ENCODE results near the gene TLR3. TPM values are rescaled to one million over a fixed set of nuclear protein-coding genes. Genes with fewer than 3 reads are reported as not detected.

Gene TLR3
- total RNA-seq, 1 donor from 2014 or later: 10.6 TPM

DNA sequence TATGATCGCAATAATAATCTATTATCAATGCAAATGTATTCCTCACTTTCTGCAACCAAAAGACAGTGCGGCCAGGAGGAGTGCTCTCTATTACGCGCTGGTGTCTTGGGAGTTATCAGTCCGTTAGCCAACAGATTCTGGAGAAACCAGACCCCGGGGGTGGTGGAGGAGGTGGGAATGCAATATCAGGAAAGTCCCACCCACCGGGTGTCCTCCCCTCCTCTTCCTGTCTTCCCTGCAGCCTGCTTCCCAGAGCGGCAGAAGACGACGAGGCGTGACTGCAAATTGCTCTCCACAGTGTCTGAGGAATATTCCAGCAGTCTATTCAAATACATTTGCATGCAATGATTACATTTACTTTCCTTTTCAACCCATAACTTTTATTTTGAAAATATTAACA lies 17.9 kb upstream of the TLR3 start:
- DNase-seq (ENCODE audit: extremely low spot score in 2 of 2): no peak
- no peaks in the 10 kb centered on the region for H3K36me3 ChIP-seq
- no peaks in the 10 kb centered on the region for H3K4me1 ChIP-seq
- no peak for TF ChIP-seq POLR2A (IDR thresholded peaks at IDR 0.05)
- TF ChIP-seq, protein P1, sequence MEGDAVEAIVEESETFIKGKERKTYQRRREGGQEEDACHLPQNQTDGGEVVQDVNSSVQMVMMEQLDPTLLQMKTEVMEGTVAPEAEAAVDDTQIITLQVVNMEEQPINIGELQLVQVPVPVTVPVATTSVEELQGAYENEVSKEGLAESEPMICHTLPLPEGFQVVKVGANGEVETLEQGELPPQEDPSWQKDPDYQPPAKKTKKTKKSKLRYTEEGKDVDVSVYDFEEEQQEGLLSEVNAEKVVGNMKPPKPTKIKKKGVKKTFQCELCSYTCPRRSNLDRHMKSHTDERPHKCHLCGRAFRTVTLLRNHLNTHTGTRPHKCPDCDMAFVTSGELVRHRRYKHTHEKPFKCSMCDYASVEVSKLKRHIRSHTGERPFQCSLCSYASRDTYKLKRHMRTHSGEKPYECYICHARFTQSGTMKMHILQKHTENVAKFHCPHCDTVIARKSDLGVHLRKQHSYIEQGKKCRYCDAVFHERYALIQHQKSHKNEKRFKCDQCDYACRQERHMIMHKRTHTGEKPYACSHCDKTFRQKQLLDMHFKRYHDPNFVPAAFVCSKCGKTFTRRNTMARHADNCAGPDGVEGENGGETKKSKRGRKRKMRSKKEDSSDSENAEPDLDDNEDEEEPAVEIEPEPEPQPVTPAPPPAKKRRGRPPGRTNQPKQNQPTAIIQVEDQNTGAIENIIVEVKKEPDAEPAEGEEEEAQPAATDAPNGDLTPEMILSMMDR (IDR thresholded peaks at IDR 0.05): no peak
- TF ChIP-seq POLR2AphosphoS5 (IDR thresholded peaks at IDR 0.05; ENCODE audit: insufficient read depth in 1 of 2, low read depth in 1 of 2): no peak
- H3K27ac ChIP-seq: no peak overlapping the region
- intact Hi-C loops (cut with DNase I): no loop called here
- no peaks in the 10 kb centered on the region for H3K9me3 ChIP-seq
- H3K4me3 ChIP-seq: no peak overlapping the region
- no peaks in the 10 kb centered on the region for H3K27me3 ChIP-seq

DNA sequence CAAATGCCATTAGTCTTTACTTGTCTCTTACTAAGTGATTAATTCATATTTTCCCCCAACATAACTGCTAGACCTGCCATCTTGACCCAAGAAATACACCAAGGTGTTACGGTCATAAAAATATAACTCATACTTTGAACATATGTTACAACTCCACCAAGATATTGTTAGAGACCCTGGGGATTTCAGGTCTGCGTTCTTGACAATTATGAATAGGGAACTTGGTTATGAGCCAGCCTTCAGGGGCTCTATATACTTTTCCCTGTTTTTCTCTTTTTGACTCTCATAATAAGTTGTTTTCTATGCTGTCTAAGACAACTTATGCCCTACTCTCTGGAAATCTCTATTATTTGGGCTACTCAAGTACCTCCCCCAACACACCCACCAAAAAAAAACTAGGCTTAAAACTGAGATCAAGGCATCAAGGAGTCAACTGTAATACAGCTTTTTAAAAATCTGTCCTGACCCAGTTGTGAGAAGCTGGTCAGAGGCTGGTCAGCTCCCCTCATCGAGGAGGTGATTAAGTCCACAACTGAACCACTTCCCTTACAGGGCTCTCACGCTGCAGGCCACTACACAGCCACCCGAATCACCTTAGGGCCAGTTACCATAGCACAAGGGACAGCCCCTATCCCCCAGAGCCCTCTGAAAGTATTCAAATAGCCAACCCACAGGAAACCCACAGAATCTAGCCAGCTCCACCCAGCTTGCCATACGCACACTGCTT lies 10.5 kb upstream of the TLR3 start:
- TF ChIP-seq POLR2AphosphoS5 (IDR thresholded peaks at IDR 0.05; ENCODE audit: insufficient read depth in 1 of 2, low read depth in 1 of 2) (no peak), POLR2A (IDR thresholded peaks at IDR 0.05) (no peak)
- TF ChIP-seq, protein P1 (IDR thresholded peaks at IDR 0.05): no peak
- no peak overlapping the region for H3K4me3 ChIP-seq
- intact Hi-C loops (cut with DNase I): no loop called here
- no peaks in the 10 kb centered on the region for H3K36me3 ChIP-seq
- H3K27ac ChIP-seq: no peak overlapping the region
- no peaks in the 10 kb centered on the region for H3K4me1 ChIP-seq
- DNase-seq (ENCODE audit: extremely low spot score in 2 of 2): no peak
- no peaks in the 10 kb centered on the region for H3K9me3 ChIP-seq
- no peaks in the 10 kb centered on the region for H3K27me3 ChIP-seq

DNA sequence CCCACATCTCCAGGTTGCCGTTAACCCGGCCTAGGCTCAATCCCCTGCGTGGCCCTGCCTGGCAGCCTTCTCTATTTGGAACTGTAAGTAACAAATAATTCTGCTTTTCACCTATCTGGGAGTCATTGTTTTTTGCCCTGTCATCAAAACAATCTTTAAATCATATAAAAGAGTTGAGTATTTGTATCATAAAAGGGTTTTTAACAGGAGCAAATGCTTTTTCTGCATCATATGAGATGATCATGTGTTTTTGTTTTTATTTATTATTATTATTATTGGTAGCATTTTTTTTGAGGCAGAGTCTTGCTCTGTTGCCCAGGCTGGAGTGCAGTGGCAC lies 10.0 kb upstream of the TLR3 start:
- Histone ChIP-seq H3K4me3 (no peak overlapping the region), H3K27me3 (no peaks in the 10 kb centered on the region), H3K36me3 (no peaks in the 10 kb centered on the region), H3K27ac (no peak overlapping the region), H3K9me3 (no peaks in the 10 kb centered on the region), H3K4me1 (no peaks in the 10 kb centered on the region)
- intact Hi-C loops (cut with DNase I): no loop called here
- no peak for DNase-seq (ENCODE audit: extremely low spot score in 2 of 2)
- TF ChIP-seq, protein P1 (IDR thresholded peaks at IDR 0.05): no peak
- TF ChIP-seq POLR2AphosphoS5 (IDR thresholded peaks at IDR 0.05; ENCODE audit: insufficient read depth in 1 of 2, low read depth in 1 of 2): no peak
- no peak for TF ChIP-seq POLR2A (IDR thresholded peaks at IDR 0.05)

DNA sequence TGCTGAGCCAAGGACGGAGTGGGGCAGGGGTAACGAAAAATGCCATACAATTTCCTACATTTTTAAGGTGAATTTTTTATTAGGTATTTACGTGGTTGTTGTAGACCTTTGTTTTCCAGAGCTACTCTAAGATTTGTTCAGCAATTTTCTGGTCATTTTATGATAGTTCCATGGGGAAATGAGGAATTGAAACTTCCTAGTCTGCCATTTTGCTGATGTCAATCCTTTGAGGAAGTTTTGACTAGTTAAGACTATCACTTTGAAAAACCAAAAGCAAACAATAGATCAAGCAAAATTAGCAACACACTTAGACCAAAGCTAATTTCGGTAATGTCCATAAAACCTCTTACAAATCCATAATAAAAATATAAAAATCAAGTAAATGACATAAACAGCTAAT lies 7.0 kb upstream of the TLR3 start:
- no peak overlapping the region for H3K27ac ChIP-seq
- no peak overlapping the region for H3K4me3 ChIP-seq
- intact Hi-C loops (cut with DNase I): no loop called here
- no peaks in the 10 kb centered on the region for H3K9me3 ChIP-seq
- no peaks in the 10 kb centered on the region for H3K4me1 ChIP-seq
- no peak for DNase-seq (ENCODE audit: extremely low spot score in 2 of 2)
- H3K36me3 ChIP-seq: no peaks in the 10 kb centered on the region
- H3K27me3 ChIP-seq: no peaks in the 10 kb centered on the region
- TF ChIP-seq POLR2A (IDR thresholded peaks at IDR 0.05): no peak
- TF ChIP-seq, protein P1 (IDR thresholded peaks at IDR 0.05): no peak
- TF ChIP-seq POLR2AphosphoS5 (IDR thresholded peaks at IDR 0.05; ENCODE audit: insufficient read depth in 1 of 2, low read depth in 1 of 2): no peak

DNA sequence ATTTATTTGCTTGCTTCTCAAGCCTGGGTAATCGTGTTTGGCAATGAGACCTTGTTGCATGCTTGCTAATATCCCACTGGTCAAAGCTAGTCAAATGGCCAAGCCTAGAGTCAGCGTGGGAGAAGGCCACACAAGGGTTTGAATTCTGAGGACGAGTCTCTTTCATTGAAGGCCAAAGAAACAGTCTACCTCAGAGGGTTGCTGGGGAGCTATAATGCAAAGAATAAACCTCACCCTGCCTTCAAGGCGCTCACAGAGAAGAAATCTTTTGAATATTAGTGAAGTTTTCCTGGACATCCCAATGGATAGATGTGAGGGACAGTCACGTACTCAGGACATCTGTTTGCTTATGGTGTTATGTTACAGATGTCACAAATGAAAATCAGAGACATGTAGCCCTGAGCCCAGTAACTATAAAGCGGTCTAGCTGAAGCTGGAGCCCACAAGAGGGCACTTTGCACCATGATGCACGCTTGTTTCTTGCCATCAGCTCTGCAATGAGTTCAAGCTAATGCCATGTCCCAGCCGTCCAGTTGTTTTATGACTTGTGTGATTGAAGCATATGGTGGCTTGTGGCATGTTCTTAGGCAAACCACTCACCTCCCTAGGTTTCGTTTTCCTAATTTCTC lies 1.1 kb upstream of the TLR3 start:
- Histone ChIP-seq H3K27me3 (no peaks in the 10 kb centered on the region), H3K27ac (peak overlapping the region; percentile 71), H3K9me3 (no peaks in the 10 kb centered on the region), H3K4me1 (peaks cover 10% of the 10 kb centered on the region), H3K36me3 (no peaks in the 10 kb centered on the region), H3K4me3 (peak overlapping the region; percentile 47 to 56)
- intact Hi-C loops (cut with DNase I): no loop called here
- TF ChIP-seq, protein P1 (IDR thresholded peaks at IDR 0.05): peak; percentile 34 to 46 (median 40)
- TF ChIP-seq POLR2A (IDR thresholded peaks at IDR 0.05) (no peak), POLR2AphosphoS5 (IDR thresholded peaks at IDR 0.05; ENCODE audit: insufficient read depth in 1 of 2, low read depth in 1 of 2) (no peak)
- no peak for DNase-seq (ENCODE audit: extremely low spot score in 2 of 2)

Data from vagina (tissue), 2 donors.